GM23248 (cell line): ENCODE results near the gene TIMP3. TPM values are rescaled to one million over a fixed set of nuclear protein-coding genes. Genes with fewer than 3 reads are reported as not detected.
A peak's percentile ranks its signal among the peaks of the same experiment; 100 is the strongest.

Experiments used
- DNase-seq: peaks from one replicate; pipeline ENCODE4 v3.0.0-alpha.2; 2015
- H2AFZ ChIP-seq: fragments of 200-600 bp; sonication (generic); 2 replicates; pipeline ENCODE4 v1.6.1; 2016; ENCODE audit warnings: antibody characterized with exemption
- H3F3A ChIP-seq: fragments of 200-600 bp; sonication (generic); 2 replicates; pipeline ENCODE4 v1.6.1; 2016; ENCODE audit warnings: mild to moderate bottlenecking, antibody characterized with exemption, mixed run types; ENCODE audit not compliant: insufficient read depth
- H3K27ac ChIP-seq: fragments of 200-600 bp; sonication (generic); 2 replicates; pipeline ENCODE4 v1.5.1; 2016; ENCODE audit warnings: mild to moderate bottlenecking
- H3K27me3 ChIP-seq: fragments of 200-600 bp; sonication (generic); replicated peaks from 2 replicates; pipeline ENCODE4 v1.6.1; 2016; ENCODE audit warnings: mild to moderate bottlenecking; ENCODE audit not compliant: insufficient read depth
- H3K36me3 ChIP-seq: fragments of 200-600 bp; sonication (generic); 2 replicates; pipeline ENCODE4 v1.6.1; 2016; ENCODE audit warnings: low read depth, mild to moderate bottlenecking
- H3K4me1 ChIP-seq: fragments of 200-600 bp; sonication (generic); 2 replicates; pipeline ENCODE4 v1.6.1; 2016; ENCODE audit warnings: mild to moderate bottlenecking; ENCODE audit not compliant: insufficient read depth
- H3K4me2 ChIP-seq: fragments of 200-600 bp; sonication (generic); one replicate; pipeline ENCODE4 v1.6.1; 2016; ENCODE audit warnings: mild to moderate bottlenecking; ENCODE audit not compliant: unreplicated experiment
- H3K4me3 ChIP-seq: fragments of 200-600 bp; sonication (generic); 2 replicates; pipeline ENCODE4 v1.5.1; 2016; ENCODE audit warnings: mild to moderate bottlenecking
- H3K79me2 ChIP-seq: fragments of 200-600 bp; sonication (generic); 2 replicates; pipeline ENCODE4 v1.6.1; 2016; ENCODE audit warnings: mild to moderate bottlenecking; ENCODE audit not compliant: insufficient read depth
- H3K9ac ChIP-seq: fragments of 200-600 bp; sonication (generic); 2 replicates; pipeline ENCODE4 v1.6.1; 2016; ENCODE audit warnings: mild to moderate bottlenecking
- H3K9me2 ChIP-seq: fragments of 200-600 bp; sonication (generic); 2 replicates; pipeline ENCODE4 v1.6.1; 2016; ENCODE audit warnings: mixed run types, mild to moderate bottlenecking, moderate library complexity; ENCODE audit not compliant: insufficient read depth
- H3K9me3 ChIP-seq: fragments of 200-600 bp; sonication (generic); one replicate; pipeline ENCODE4 v1.6.1; 2017; ENCODE audit warnings: low read depth
- H4K20me1 ChIP-seq: fragments of 200-600 bp; sonication (generic); 2 replicates; pipeline ENCODE4 v1.6.0; 2016; ENCODE audit not compliant: insufficient read depth
- EZH2 ChIP-seq: fragments of 200-600 bp; sonication (generic); IDR thresholded peaks from 2 replicates; pipeline ENCODE4 v1.6.1; 2018; ENCODE audit warnings: antibody characterized with exemption, mild to moderate bottlenecking; ENCODE audit not compliant: insufficient read depth, poor library complexity, severe bottlenecking
- EZH2phosphoT487 ChIP-seq: fragments of 200-600 bp; sonication (generic); IDR thresholded peaks from 2 replicates; pipeline ENCODE4 v1.6.1; 2018; ENCODE audit warnings: antibody characterized with exemption, moderate library complexity, mild to moderate bottlenecking, low read depth; ENCODE audit not compliant: insufficient read depth
- WGBS, 2 experiments: methylation state at CpG; one replicate each; pipeline ENCODE4 v1.1.6; 2015 to 2017; ENCODE audit warnings: low lambda C conversion rate in 2 of 2, low coverage in 1 of 2; ENCODE audit errors: missing lambda C conversion rate in 2 of 2; 5-methylcytosine and 5-hydroxymethylcytosine counted together
- in situ Hi-C: fragments of 300-500 bp; cut with MboI; formaldehyde crosslinking; loops from 2 replicates; pipeline ENCODE4 v1.15.0; 2020
- polyA plus RNA-seq: library from polyadenylated mRNA; unstranded; fragments of >200 nt; fragmentation: Nextera tagmentation; extraction: Ambion mirVana; gene quantifications from 2 replicates; pipeline ENCODE4 v1.2.1, GENCODE V29; 2016
- total RNA-seq: library from RNA; depleted of rRNA; stranded (reverse); fragments of >200 nt; shearing (Covaris generic); gene quantifications from 2 replicates; pipeline ENCODE4 v1.2.3, GENCODE V29; 2014

TIMP3 gene
- total and polyA plus RNA-seq, 2 experiments from 2014 or later, result 1,254 to 1,465 TPM

DNA sequence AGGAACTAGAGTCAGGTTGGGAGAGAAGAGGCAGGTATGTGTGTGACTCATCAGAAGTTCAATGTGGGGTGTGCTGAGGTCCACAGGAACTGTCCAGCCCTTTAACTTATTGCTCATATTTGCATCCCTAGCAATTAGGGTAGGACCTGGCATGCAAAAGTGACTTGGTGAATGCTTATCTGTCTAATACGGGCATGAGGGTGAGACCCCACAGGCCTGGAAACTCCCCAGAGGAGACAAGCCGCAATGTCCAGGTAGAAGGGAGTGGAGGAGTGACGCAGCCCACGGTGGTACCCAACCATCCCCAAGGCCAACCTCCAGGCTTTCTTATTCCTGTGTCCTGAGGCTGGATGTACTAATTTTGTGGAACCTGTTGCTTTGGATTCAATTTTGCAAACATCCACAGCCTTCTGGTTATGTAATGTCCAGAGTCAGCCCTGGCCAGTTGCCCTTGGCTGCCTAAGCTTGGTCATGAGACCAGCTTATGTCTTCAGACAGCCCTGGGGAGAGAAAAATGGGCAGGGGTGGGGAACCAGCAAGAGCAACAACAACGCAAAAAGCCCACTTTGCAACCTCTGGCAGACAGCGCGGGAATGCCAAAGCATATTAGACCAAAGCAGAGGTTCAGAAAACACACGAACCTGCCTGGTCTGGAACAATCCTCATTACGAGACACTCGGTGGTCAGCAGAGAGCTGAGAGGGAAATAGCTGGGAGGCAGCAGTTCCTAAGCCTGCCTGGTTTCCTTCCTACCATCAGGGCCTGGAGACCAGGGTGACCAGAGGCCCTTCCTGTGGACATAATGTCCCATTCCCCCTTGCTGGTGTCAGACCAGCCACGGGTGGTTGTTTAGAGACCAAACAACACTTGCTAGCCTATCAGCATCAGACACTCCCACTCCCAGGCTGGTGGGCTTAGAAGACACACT, 49.3 kb downstream of the TIMP3 start:
- Histone ChIP-seq H3K4me2 (no peak overlapping the region), H4K20me1 (peaks cover 40% of the 10 kb centered on the region), H3K4me1 (peaks cover 29% of the 10 kb centered on the region), H3K27ac (peak overlapping the region; percentile 60), H3K9me3 (no peaks in the 10 kb centered on the region), H3K9me2 (no peaks in the 10 kb centered on the region), H3K4me3 (no peak overlapping the region), H3K79me2 (peaks cover 100% of the 10 kb centered on the region), H3K27me3 (no peaks in the 10 kb centered on the region), H3K9ac (peak overlapping the region; percentile 15), H3K36me3 (peaks cover 77% of the 10 kb centered on the region), H3F3A (peaks cover 100% of the 10 kb centered on the region), H2AFZ (no peak overlapping the region)
- TF ChIP-seq EZH2 (no peak), EZH2phosphoT487 (no peak)
- in situ Hi-C loops, result no loop called here
- DNase-seq, result peak; percentile 72
- 59% methylated on average over 11 of the region's 11 CpGs for WGBS, 2 experiments

DNA sequence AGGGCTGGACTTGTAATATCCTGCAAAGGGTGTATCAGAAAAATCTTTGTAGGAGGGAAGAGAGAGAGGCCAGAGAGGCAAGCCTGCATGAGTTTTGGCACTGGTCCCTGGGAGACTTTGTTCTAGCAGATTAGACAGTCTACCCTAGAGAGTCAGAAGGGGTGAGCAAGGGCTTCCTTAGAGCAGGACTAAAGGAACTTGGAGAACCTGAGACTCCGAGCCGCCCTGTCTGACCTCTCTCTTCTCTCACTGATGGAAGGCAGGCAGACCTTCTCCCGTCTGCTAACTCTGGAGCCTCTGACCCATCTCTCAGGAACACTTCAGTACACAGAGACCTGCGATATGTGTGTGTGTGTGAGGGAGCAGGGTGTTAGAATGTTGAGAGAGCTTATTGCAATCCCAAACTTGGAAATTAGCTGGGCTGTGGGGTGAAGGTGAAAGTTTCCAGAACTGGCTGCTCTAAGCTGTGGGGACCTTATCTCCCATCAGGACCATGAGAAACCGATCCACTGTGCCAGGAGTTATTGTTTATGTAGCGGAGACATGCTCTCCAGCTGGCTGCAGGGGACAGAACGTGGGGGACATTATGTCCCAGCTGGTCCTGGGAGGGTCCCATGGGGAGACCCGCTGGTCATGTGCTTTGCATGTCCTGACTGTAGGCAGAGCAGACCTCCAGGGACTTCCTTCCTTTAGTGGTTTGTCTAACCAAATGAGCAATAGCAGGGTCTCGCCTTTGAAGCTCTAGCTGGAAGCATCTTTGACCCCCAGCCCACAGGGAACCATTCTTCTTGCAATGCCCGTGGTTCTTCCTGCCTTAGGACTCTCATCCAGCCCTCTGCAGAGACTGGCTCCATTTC, 51.1 kb downstream of the TIMP3 start:
- TF ChIP-seq EZH2phosphoT487, result no peak
- TF ChIP-seq EZH2, result no peak
- H4K20me1 ChIP-seq, result peaks cover 30% of the 10 kb centered on the region
- H3K27me3 ChIP-seq, result no peaks in the 10 kb centered on the region
- 68 to 72% methylated on average over 10 of the region's 10 CpGs for WGBS, 2 experiments
- peak overlapping the region; percentile 60 for H3K27ac ChIP-seq
- no peak for DNase-seq
- H3F3A ChIP-seq, result peaks cover 100% of the 10 kb centered on the region
- no peak overlapping the region for H3K4me3 ChIP-seq
- H3K9me2 ChIP-seq, result no peaks in the 10 kb centered on the region
- H3K4me2 ChIP-seq, result no peak overlapping the region
- H3K9me3 ChIP-seq, result no peaks in the 10 kb centered on the region
- peaks cover 18% of the 10 kb centered on the region for H3K4me1 ChIP-seq
- H2AFZ ChIP-seq, result no peak overlapping the region
- no peak overlapping the region for H3K9ac ChIP-seq
- H3K36me3 ChIP-seq, result peaks cover 88% of the 10 kb centered on the region
- peaks cover 98% of the 10 kb centered on the region for H3K79me2 ChIP-seq
- in situ Hi-C loops, result no loop called here

DNA sequence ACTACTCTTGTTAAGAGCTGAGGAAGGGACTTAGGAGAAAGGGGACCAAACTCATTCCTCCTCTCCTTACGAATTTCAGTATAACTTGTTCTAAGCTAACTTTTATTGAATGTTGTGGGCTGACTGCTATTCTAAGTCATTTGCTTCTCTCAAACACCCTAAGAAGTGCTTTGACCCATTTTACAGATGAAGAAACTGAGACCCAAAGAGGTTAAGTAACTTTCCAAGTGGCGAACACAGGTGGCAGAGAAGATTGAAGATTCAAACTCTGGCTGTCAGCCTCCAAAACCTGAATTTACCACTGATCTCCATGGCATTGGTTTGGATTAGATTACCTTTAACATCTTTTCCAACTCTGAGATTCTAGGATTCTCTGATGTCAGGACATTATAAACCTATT, 52.2 kb downstream of the TIMP3 start:
- H3K27ac ChIP-seq, result peak overlapping the region; percentile 60
- DNase-seq, result no peak
- H2AFZ ChIP-seq, result no peak overlapping the region
- H3K4me2 ChIP-seq, result no peak overlapping the region
- H3K79me2 ChIP-seq, result peaks cover 95% of the 10 kb centered on the region
- H3K27me3 ChIP-seq, result no peaks in the 10 kb centered on the region
- H3K9me2 ChIP-seq, result no peaks in the 10 kb centered on the region
- no peaks in the 10 kb centered on the region for H3K9me3 ChIP-seq
- H3K9ac ChIP-seq, result peak overlapping the region; percentile 7; the same call in 1 of the 2 replicates
- WGBS, 2 experiments, result 93 to 98% methylated on average over 2 of the region's 2 CpGs
- H3K4me1 ChIP-seq, result peaks cover 8% of the 10 kb centered on the region
- peaks cover 21% of the 10 kb centered on the region for H4K20me1 ChIP-seq
- TF ChIP-seq EZH2phosphoT487 (no peak), EZH2 (no peak)
- H3F3A ChIP-seq, result peaks cover 100% of the 10 kb centered on the region
- H3K4me3 ChIP-seq, result no peak overlapping the region
- peaks cover 86% of the 10 kb centered on the region for H3K36me3 ChIP-seq
- in situ Hi-C loops, result no loop called here

DNA sequence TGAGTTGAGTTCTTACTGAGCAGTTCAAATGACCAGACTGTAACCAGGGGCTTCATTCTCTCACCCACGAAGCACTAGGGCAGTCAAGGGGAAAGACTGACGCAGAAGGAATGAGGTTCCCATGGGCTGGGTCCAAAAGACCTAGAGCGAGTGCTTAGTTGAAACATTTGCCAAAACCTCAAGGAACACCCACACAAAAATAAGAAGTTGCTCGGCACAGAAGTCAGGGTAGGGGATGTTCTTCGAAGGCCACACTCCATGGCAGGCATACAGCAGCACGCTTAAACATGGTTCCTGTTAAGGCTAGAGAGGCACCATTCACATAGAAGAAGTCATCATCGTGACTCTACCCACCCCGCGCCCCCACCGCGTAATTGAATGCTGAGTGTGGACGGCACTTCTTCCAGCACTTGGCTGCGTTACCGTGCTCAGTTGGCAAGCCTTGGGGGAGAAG, 52.9 kb downstream of the TIMP3 start:
- Histone ChIP-seq H3K4me1 (peaks cover 6% of the 10 kb centered on the region), H3K27me3 (no peaks in the 10 kb centered on the region), H3K36me3 (peaks cover 90% of the 10 kb centered on the region), H3K9ac (peak overlapping the region; percentile 16; the same call in 1 of the 2 replicates), H4K20me1 (peaks cover 18% of the 10 kb centered on the region; the same call in 1 of the 2 replicates), H3F3A (peaks cover 100% of the 10 kb centered on the region), H3K9me2 (no peaks in the 10 kb centered on the region), H2AFZ (no peak overlapping the region), H3K79me2 (peaks cover 88% of the 10 kb centered on the region), H3K4me3 (no peak overlapping the region), H3K4me2 (no peak overlapping the region), H3K27ac (peak overlapping the region; percentile 60), H3K9me3 (no peaks in the 10 kb centered on the region)
- no peak for TF ChIP-seq EZH2
- TF ChIP-seq EZH2phosphoT487, result no peak
- WGBS, 2 experiments, result 32 to 37% methylated on average over 13 to 14 of the region's 14 CpGs
- in situ Hi-C loops, result no loop called here
- peak; percentile 73 for DNase-seq
